GM18502 (cell line): ENCODE measurements around the gene IRS2.

Experiments used
- ATAC-seq: cut with Tn5 transposase; IDR thresholded peaks from one replicate; pipeline ENCODE4 v1.9.1; 2021; ENCODE audit warnings: mild to moderate bottlenecking; ENCODE audit not compliant: unreplicated experiment, poor library complexity

IRS2 gene

DNA sequence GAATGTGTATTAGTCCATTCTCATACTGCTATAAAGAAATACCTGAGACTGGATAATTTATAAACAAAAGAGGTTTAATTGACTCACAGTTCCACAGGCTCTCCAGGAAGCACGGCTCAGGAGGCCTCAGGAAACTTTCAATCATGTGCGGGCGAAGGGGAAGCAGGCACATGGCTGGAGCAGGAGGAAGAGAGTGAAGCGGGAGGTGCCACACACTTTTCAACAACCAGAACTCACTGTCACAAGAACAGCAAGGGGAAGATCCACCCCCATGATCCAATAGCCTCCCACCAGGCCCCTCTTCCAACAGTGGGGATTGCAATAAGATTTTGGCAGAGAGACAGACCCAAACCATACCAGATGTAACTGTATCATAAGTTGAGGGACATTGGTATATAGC is 72.7 kb downstream of the IRS2 start:
- ATAC-seq = no peak

DNA sequence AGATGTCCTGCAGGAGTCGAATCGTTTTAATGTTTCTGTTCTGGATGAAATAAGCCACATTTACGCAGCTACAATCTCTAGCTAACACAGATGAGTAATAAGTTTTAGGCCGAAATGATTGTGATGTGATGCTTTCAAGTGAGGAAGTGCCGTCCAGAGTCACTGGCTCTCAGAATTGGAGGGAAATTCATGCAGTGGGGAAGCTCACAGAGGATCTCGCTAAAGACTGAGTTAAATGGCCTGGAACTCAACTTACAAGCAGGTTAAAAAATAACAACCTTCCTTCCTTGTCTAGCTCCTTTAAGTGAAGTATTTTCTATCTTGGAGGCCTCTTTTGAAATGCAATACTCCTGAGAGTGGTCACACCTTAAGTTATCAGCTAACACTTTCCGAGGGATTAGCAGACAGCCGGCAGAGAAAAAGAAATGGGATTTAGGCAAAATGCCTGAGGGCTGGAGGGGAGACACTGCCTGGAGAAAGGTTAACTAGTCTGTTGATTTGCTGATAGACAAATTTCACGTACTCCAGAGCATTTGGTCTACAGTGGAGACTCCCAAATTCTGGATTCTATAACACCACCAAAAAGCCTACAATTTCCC is 74.2 kb downstream of the IRS2 start:
- ATAC-seq = no peak

DNA sequence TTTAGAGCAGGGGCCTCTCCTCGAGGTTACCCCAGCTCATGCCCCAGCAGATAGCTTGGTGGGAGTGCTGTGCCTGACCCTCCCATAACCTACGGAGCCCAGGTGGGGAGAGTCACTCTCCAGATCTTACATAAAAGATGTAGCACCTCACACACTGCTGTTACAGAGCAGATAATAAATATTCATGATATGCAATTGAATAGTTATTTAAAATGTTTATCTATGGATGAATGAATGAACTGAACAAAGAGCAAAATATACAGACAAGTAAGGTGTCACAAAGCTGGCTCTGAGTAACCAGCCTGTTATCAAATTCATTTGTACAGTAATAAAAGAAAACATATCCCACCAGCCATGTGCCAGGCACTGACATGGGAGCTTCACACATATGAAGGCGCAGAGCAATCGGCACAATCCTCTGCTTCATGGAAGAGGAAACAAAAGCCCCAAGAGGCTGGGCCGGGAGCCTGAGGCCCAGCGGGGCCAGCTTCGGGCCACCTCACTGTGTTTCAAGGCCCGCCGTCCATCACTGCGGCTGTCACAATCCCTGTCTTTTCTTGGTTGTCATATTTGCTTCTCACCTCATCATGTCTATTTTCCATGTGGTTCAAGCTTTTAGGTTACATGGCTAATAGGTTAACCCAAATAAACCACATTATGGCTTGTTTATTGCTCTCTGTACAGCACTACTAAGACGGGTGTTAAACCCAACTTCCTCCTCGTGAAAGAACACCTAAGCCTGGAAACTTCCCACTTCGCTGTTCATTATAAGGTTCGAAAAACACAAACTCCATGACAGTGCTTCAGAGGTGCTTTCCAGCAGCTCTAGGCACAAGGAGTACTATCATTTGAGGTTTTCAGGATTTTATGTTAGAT is 78.4 kb downstream of the IRS2 start:
- ATAC-seq = no peak

DNA sequence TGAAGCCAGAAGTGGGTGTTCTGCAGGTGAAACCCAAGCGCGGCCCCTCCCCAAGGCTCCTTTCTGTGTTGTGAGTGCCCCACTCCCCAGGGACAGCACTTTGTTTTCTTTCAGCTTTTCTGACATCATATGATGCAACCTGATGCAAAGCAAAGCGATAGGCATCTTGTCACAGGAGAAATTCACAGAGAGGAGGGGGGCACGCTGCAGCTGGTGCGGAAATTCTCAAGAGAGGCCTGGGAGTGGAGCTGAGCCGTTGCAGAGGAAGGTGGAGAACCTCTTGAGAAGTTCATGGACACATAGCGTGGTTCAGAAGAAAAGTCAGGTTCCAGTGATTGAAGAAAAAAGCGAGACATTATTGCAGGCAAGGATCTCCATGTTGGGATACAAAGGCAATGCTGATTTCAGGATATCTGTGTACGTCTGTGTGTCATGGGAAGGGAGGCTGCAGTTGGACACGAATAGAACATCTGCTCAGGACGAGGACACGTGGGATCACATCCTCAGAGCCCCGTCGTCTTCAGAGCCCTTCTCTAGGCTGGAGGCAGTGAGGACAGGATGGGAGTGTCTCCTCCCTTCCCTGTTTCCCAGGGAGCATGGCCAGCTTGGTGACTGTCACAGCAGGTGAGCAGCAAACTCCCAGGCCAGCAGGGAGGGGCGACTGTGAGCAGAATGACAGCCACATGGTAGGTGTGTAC is 79.2 kb downstream of the IRS2 start:
- ATAC-seq = no peak

DNA sequence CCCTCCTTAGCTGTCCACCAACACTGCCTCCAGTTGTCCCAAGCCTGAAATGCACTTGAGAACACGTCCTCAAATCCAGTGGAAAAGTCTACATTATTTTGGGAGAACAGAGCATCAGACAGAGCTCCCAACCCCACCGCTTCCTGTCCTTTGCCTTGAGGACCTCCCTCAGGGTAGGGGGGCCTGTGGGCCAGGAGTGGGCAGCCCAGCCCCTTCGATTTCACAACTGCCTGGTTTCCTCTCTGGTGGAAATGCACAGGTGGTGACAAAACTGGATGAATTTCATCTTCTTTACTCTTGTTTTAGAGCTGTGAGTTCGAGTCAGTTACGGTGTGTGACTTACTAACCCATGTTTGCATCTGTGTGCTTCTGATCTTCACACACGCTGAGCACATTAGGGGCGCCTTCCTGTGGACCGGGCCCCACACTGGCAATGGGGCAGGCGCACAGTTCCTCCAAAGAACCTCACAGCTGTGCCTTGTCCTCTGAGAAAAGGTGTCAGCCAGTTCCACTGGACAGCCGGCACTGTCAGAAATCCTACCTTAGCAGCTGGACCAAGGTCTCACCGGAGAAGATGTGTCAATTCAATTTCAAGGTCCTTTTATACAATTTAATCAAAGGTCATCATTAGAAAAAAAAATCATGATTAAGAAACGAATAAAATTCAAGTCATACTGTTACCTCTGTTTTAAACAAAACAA is 80.2 kb downstream of the IRS2 start:
- no peak for ATAC-seq

DNA sequence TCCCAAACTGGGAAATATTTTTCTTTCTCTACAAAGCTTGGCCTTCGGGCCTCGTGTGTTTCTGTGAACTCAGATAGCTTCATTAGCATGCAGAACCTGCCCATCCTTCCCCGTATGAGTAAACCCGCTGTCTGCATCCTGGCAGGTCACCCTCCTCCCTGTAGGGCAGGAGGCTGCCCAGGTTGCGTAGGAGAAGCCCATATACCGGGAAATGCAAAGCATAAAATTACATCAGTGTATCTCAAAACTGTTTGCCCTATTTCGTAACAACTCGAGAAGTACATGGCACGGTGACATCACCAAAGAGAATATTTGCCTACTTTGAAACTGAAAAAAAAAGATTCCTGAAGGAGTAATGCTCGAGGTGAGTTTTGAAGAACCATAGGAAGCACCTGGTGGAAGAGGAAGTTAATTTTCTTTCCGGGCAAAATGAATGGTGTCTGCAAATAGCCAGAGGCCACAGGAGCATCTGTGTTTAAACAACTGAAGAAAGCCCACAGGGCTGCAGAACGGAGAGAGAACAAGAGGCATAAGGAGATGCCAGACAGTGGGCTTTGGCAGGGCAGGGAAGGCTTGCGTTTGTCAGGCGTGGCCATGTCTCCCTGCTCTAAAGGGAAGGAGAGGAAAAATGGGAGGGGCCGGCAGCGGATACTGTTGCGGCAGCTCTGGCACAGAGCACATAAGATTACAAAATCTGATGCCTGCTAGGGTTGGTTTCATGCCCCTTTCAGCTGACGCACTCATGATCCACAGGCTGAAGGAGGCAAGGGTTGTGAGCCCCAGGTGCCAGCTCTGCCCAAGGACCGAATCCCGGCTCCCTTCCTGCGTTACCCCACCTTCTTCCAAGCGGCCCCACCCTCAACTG is 81.4 kb downstream of the IRS2 start:
- no peak for ATAC-seq

DNA sequence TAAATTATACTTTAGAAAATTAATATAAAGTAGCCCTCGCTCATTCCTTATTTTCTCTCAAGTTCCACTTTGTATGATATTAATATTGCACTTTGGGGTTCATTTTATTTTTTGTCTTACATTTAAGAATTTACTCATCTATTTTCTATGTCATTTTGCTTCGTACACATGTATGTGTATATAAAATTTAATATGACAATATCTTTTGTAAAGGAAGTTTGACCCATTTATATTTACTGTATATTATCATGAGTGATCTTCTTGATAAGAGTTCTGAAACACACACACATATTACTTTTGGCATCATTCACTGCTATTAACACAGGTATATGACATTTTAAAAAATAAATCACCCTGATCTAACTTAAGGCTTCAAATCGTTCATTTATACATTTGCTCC is 83.1 kb downstream of the IRS2 start:
- ATAC-seq = no peak
